HG03565 (cell line): ENCODE measurements around the gene RAI2.

Source experiments
- ATAC-seq: cut with Tn5 transposase; IDR thresholded peaks from one replicate; pipeline ENCODE4 v1.9.1; 2021; ENCODE audit warnings: mild to moderate bottlenecking, moderate library complexity; ENCODE audit not compliant: unreplicated experiment

The RAI2 gene

DNA sequence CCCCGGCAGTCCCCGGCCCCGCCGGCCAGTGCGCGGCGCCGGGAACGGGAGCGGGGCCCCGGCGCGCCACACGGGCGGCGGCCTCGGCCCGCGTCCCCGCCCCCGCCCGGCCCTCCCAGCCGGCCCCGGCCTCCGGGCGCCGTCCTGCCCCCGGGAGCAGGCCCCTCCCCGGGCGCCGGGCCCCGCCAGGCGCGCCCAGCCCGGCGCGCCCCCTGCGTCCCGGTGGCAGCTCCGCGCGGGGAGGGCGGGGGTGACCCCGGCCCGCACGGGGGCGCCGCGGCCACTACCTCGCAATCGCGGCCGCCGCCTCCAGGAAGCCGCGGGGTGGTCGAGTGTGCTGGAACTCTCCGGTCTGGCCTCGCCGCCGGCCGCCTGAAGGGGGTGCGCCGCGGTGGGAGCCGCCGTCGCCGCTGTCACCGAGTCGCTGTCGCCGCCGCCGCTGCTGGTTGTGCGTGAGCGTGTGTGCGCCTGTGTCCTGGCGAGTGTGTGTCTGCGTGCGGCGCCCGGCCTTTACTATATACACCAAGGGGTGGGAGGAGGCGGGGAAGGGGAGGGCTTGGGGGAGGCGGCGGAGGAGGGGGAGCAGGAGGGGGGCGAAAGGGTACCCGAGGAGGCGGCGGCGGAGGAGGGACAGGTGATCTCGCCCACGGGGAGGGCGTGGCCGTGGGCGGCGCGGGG, at the start of gene RAI2:
RAI2 (minus strand) TSS at position 488 of the 678 bp plus-strand sequence. CDS start 59,288 bp downstream, outside the sequence.
- no peak for ATAC-seq

GRCh38 chrX:17888421-17888820, 27.3 kb upstream of the RAI2 start:
- ATAC-seq = no peak

GRCh38 chrX:17882680-17883079, 21.6 kb upstream of the RAI2 start:
- no peak for ATAC-seq

- ATAC-seq = no peak
Observed at GRCh38 chrX:17878028-17878670, 17.1 kb upstream of the RAI2 start.

DNA sequence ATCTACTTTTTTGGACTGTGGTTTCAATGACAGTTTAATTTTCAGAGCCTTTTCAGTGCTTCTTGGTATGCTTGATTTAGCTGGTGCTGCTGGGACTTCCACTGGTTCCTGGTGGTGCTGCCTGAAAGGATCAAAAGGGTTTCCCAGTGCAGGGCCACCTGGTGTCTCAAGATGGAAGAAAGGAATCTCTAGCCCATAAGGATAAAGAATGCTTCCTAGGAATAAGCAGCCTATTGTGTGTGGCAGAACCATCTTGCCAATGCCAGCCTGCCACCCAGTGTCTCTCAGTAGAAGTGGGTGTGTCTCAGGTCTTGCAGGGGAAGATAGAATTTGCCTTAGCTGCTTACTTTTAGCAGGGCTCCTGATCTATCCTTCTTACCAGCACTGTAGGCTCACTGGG, 15.0 kb upstream of the RAI2 start:
- ATAC-seq = no peak

- no peak for ATAC-seq
Observed at GRCh38 chrX:17869580-17869979, 8.5 kb upstream of the RAI2 start.

DNA sequence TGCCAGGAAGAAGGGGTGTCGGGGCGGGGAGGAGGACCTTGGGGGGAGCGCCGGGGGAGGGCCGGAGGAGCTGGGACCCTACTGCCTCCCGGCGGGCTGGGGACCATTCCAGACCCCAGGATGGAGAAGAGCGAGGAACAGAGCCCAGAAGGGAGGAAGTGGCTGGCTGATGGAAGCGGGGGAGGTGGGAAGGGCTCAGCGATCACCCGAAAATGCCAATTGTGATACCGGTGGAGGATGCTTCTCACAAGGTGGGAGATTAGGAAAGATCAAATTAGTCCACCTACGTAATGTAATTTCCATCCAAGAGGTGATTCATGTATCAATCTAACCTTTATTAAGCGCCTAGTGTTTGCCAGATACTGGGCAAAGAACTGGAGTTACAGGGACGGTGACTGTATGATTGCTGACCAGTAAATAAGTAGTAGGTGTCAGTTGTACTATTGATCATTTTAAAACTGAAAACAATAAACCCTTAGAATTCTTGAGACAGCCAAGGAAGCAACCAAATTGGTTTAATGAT, 452 bp upstream of the RAI2 start:
- no peak for ATAC-seq

- ATAC-seq = no peak
Observed at GRCh38 chrX:17860179-17860780, 818 bp downstream of the RAI2 start.

- no peak for ATAC-seq
Observed at GRCh38 chrX:17859609-17860178, 1.4 kb downstream of the RAI2 start.

DNA sequence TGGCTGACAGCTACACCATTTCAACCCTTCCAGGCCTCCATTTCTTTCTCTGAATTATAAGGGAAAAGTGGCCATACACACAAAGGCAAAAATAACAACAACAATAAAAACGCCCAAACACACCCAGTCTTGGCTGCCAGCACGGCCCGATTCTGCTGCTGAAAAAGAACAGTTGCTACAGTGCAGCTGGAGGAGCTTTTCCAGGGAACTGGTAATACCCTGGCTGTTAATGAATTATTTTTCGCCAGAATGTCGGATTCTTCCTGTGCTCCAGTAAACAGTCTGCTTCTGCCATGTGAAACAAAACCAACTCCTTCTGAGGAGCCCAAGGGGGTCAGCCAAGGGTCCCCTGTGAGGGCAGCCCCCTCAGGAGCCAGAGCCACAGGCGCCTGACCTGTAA, 6.6 kb downstream of the RAI2 start:
- ATAC-seq = no peak

DNA sequence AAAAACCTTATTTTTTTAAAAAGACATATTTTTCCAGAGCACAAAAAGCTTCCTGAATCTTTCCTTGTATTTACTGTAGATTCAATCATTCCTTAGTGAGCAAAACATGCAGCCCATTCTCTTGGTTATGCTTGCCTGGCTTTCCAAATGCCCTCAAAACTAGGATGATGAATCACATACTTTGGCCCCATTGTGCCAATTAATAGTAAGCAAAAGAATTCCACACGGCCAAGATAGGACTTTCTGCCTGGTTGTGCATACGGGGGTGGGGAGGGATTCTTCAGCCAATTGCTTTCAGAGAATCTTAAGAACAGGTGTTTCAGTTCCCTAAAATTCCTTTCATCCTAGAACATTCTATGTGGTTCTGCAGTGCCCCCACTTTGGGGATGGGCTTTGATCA, 7.0 kb downstream of the RAI2 start:
- ATAC-seq = no peak

GRCh38 chrX:17851874-17852273, 9.2 kb downstream of the RAI2 start:
- ATAC-seq = no peak

- ATAC-seq = no peak
Observed at GRCh38 chrX:17848545-17849265, 12.4 kb downstream of the RAI2 start.

GRCh38 chrX:17846045-17846444, 15.1 kb downstream of the RAI2 start:
- no peak for ATAC-seq

- ATAC-seq = no peak
Observed at GRCh38 chrX:17844236-17844635, 16.9 kb downstream of the RAI2 start.

- no peak for ATAC-seq
Observed at GRCh38 chrX:17842769-17843525, 18.2 kb downstream of the RAI2 start.

DNA sequence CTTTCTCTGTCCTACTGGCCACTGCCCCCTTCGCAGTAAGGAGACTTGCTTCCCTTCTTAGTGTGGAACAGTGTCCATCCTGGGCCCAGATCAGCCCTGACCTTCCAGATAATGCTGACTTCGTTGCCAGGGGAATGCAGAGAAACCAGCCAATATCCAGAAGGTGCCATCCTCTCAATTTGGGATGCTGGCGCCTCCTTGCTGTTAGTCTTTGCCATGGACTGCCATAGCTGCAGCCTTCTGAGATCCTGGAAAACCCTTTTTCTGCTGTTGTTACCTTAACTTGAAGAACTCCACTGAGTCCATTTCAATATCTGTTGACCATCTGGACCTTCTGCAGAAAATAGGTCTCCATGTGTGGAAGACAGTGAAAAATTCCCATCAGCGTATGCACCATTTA, 21.8 kb downstream of the RAI2 start:
- ATAC-seq = no peak

DNA sequence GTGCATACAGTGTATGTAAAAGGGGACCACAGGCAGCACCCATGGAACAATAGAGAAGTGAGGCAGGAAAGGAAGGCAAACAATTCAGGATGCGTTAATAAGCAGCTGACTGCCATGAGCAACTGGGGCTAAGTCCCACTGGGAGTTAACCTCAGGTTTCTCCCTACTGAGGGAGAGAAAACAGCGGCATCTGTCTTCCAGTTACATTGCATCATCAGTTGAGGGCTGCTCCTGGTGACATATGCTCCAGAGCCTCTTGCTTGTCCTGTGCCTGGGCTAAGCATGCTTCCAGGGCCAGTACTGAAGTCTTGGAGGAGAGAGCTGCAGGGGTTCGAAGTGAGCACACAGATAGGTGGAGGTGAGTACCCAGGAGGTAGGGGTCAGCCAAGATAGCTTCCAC, 24.3 kb downstream of the RAI2 start:
- ATAC-seq = no peak

DNA sequence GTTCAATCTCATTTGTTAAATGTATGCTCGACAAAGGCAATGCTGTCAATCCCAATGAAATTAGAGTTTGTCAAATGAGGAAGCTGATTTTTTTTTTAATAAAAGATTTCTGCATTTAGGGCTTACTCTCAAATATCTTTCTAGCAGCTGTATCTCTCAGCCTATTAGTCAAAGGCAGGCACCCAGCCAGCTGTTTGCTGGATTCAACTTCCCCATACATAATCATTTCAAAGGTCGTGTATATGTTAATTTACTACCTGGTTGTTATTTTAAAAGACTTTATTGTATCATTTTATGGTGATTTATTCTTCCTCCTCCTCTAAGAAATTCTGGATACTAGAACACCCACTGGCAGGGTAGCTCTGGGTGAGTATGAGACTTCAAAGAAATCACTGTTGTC, 27.1 kb downstream of the RAI2 start:
- ATAC-seq = no peak

GRCh38 chrX:17831255-17831654, 29.8 kb downstream of the RAI2 start:
- no peak for ATAC-seq
